Neural cell (in vitro differentiated cells): ENCODE data around the gene DIABLO.

ENCODE experiments used
- EP300 ChIP-seq: fragments of 450-650 bp; conservative IDR thresholded peaks from 2 replicates; pipeline ENCODE4 v1.6.1; 2014; ENCODE audit warnings: antibody characterized with exemption, mild to moderate bottlenecking, moderate library complexity; ENCODE audit not compliant: poor library complexity, severe bottlenecking
- POLR2AphosphoS5 ChIP-seq: IDR thresholded peaks from 2 replicates; pipeline ENCODE4 v1.6.1; 2012
- RAD21 ChIP-seq: fragments of 450-650 bp; conservative IDR thresholded peaks from 2 replicates; pipeline ENCODE4 v1.6.1; 2014; ENCODE audit warnings: antibody characterized with exemption, mild to moderate bottlenecking, moderate library complexity
- TF ChIP-seq, protein P1 (sequence below): fragments of 450-650 bp; IDR thresholded peaks from 2 replicates; pipeline ENCODE4 v1.5.1; 2014; ENCODE audit warnings: antibody characterized with exemption, mild to moderate bottlenecking, moderate library complexity; ENCODE audit not compliant: poor library complexity, severe bottlenecking

DNA sequence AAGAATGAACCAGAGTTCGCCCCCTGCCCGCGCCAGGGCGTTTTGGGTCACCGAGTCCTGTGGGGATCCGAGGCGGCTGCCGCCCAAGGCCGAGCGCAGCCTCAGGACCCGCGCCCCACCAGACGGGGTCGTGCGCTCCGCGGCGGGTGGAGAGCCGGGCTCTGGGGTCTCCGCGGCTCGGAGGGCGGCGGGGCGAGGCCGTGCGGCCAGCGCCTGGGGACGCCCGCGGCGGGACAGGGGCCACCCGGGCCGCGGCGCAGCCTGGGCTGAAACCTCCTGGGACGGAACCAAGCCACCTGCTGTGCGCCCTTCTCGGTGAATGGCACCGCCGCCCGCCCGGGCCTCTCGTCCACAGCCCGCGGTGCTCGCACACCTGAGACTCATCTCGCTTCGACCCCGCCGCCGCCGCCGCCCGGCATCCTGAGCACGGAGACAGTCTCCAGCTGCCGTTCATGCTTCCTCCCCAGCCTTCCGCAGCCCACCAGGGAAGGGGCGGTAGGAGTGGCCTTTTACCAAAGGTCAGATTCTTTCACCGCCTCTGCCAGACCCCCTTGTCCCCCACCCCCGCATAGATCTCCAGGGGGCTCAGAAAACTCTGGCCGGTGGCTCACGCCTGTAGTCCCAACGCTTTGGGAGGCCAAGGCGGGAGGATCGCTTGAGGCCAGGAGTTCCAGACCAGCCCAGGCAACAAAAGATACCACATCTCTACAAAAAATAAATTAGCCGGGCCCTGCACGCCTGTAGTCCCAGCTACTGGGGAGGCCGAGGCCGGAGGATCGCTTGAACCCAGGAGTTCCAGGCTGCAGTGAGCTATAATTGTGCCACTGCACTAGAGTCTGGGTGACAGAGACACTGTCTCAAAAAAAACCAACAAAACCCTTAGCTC is 21.4 kb downstream of the DIABLO start:
- TF ChIP-seq, protein P1, sequence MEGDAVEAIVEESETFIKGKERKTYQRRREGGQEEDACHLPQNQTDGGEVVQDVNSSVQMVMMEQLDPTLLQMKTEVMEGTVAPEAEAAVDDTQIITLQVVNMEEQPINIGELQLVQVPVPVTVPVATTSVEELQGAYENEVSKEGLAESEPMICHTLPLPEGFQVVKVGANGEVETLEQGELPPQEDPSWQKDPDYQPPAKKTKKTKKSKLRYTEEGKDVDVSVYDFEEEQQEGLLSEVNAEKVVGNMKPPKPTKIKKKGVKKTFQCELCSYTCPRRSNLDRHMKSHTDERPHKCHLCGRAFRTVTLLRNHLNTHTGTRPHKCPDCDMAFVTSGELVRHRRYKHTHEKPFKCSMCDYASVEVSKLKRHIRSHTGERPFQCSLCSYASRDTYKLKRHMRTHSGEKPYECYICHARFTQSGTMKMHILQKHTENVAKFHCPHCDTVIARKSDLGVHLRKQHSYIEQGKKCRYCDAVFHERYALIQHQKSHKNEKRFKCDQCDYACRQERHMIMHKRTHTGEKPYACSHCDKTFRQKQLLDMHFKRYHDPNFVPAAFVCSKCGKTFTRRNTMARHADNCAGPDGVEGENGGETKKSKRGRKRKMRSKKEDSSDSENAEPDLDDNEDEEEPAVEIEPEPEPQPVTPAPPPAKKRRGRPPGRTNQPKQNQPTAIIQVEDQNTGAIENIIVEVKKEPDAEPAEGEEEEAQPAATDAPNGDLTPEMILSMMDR, result peak; percentile 16
- TF ChIP-seq EP300 (no peak), POLR2AphosphoS5 (no peak), RAD21 (no peak)
